Middle frontal gyrus (tissue), 1 donor: Measurements from ENCODE around the gene CCDC148.
"Not testable (repeated sequence)": the region's sequence is repeated elsewhere in the genome, so short reads cannot be mapped to it uniquely, and the experiment has no call there.

ENCODE experiments used
- DNase-seq: peaks from one replicate; pipeline ENCODE4 v3.0.0-alpha.2; 2015; ENCODE audit warnings: low spot score; ENCODE audit errors: extremely low spot score

CCDC148 gene

GRCh38 chr2:158297606-158298005 lies 158.9 kb downstream of the CCDC148 start:
- no peak for DNase-seq

DNA sequence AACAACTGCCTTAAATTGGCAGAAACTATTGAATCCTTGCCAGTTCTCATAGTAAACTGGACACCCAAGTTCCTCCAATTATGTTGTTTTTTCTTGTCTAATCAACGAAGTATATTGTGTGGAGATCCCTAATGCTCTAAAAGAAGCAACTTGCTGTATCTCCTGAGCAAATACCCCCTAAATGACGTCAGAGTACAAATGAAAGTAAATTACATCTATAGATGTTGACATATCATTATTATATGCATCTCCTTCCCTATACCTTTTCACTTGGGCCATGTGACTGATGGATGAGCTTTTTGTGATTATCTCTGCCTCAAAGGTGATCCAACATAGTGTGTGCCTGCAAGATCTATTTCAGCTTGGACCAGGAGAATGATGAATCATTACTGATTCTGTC lies 159.4 kb downstream of the CCDC148 start:
- no peak for DNase-seq

GRCh38 chr2:158293722-158294121 lies 162.8 kb downstream of the CCDC148 start:
- no peak for DNase-seq

DNA sequence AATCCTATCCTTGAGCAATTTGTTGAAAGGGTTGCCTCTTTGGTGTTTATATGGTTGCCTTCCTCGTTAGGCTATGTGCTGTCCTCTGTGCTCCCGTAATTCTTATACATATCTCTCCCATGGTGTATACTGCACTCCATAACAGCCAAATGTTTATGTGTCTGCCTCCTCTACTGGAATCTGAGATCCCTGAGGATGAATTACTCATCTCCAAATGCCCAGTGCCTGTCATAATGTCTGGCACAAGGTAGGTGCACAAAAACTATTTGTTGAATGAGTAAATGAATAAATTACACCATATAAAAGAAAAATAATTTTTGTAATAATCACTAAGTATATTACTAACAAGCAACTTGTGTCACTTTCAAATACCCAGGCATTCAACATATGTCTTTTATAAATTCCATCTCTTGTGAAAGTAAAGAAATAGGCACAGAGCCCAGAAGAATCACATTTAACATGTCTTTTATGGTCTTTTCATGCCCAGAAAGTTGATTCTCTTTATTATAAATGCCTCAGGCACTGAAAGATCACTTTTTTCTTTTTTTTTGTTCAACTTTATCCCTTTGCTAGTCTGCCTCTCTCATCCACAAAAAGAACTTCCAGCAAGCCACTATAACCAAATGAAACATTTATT lies 164.9 kb downstream of the CCDC148 start:
- DNase-seq = no peak

DNA sequence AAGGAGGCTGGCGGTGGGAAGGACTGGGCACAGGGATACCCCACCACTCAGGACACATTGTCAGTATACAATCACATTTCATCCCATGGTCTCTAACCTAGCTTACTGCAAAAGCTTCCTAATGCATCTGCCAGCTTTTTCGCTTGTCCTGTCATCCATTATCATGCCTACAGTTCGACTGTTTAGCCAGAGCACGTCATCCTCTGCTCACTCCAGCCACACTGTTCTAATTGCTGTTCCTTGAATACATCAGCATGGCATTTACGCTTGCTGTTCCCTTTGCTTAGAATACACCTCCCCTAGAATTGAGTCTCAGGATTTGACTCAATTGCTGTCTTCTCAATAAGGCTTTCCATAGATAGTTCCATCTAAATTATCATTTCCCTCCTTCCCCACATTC lies 166.3 kb downstream of the CCDC148 start:
- DNase-seq = no peak

DNA sequence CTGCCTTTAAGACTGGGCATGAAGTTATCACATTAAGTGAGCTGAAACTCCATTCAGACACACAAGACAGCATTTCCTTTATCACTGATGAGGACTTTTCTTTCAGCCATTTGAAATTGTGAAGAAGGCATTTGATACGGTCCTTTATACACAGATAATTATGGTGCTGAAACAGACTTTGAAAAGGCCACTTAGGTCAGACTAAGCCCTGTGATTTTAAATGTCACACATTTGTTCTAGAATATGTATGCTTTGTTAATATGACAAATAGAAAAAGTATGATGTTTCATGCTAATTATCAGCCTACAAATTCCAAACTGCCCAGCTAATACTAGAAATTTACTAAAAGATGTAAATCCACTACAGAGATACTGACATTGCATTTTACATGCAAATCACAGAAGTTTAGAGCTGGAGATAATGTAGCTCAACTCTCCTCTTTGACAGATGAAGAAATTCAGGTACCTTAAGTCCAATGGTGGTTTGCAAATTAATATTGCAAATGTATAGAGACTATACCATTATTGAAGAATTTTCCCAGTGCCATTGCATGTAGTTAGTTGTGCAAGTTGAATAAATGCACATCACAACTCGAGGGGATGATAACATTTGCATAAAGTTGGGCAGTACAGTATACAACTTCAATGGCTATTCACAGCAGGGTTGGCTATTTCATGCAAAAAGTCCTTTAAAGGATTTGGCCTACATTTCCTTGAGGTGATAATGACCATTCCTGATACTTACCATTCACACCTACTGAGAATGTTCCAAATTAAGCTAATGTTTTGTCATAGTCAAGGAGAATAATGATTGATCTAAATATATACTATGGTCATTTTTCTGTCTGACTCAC lies 179.7 kb downstream of the CCDC148 start:
- DNase-seq = no peak

- DNase-seq = no peak
Observed at GRCh38 chr2:158273791-158274190, 182.8 kb downstream of the CCDC148 start.

- DNase-seq = no peak
Observed at GRCh38 chr2:158270536-158270935, 186.0 kb downstream of the CCDC148 start.

DNA sequence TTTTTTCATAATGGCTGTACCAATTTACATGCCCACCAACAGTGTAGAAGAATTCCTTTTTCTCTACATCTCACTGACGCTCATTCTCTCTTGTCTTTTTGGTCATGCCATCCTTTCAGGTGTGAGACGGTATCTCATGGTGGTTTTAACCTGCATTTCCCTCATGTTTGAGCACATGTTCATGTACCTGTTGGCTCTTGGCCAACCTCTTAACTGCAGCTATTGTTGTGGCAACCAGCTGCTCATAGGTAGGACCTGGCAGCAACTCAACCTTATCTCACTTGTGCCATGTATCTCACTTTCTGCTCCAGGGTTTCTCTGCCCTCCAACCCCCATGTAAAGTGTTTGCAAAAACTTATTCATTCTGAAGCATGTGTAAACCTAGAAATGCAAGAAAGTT lies 187.4 kb downstream of the CCDC148 start:
- no peak for DNase-seq

- no peak for DNase-seq
Observed at GRCh38 chr2:158266111-158266510, 190.4 kb downstream of the CCDC148 start.

DNA sequence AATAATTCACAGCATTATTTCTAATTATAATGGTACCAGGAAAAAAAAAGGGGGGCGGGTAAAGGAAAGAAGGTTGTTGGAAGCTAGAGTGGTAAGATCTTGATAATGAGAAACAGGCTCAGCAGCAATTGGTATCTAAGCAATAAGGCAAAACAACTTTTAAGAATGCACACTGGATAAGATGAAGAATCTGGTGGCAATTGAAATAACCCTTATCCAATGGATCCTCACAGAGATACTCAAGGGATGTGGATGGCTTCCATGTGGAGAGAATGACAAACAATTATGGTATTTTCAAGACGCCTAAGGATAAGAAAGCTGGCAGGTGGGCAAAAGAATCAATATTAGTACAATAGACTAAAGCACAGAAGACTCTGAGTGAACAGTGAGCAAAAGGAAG lies 201.3 kb downstream of the CCDC148 start:
- no peak for DNase-seq

- DNase-seq = no peak
Observed at GRCh38 chr2:158253170-158253569, 203.4 kb downstream of the CCDC148 start.

DNA sequence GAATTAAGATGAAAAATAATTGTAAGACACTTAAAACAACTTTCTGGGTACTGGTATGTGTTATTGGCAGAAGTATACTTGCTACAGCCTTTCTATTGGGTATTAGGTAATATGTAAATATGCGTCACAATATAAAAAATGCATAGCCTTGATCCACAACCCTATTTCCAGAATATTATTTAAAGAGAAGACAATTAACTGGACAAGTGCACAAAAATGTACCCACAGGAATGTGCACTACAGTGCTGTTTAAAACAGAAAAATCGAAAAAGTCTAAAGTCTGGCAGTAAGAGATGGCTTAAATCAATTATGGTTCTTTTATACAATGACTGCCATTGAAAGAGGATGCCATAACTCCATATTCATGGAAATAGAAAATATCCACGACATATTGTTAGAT lies 205.2 kb downstream of the CCDC148 start:
- DNase-seq = no peak

GRCh38 chr2:158243392-158243791 lies 213.2 kb downstream of the CCDC148 start:
- no peak for DNase-seq

DNA sequence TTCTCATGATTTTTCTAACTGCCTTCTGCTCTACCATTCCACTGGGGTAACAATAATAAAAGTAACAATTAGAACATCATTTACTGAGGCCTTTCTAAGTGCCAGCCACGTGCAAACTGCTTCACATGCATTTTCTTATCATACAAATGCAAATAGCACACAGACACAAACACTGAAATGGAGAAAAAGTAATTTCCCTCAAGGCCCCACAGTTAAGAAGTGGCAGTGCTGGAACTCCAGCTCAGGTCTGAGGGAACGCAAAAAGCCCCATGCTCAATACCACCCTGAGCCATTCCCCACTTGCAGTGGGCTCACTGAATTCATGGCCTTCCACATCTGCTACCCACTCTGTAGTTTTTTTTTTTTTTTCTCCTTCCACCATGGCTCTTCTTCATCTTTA lies 214.3 kb downstream of the CCDC148 start:
- DNase-seq = no peak

DNA sequence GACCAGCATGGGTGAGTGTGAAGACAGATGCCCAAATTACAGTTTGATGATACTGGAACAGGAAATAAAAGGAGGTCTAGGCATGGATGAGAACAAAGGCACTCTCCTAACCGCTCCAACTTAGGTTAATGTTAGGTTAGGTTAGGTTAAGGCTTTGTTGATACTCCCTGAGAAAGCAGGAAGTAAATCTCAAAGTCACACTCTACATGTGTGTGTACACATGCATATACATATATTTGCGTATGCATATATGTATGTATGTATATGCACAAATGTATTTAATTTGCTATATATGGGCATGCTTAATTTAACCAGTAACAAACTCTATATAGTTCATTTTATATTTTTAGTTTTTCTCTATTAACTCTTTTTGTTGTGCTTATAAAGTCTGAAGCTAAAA lies 215.6 kb downstream of the CCDC148 start:
- no peak for DNase-seq

DNA sequence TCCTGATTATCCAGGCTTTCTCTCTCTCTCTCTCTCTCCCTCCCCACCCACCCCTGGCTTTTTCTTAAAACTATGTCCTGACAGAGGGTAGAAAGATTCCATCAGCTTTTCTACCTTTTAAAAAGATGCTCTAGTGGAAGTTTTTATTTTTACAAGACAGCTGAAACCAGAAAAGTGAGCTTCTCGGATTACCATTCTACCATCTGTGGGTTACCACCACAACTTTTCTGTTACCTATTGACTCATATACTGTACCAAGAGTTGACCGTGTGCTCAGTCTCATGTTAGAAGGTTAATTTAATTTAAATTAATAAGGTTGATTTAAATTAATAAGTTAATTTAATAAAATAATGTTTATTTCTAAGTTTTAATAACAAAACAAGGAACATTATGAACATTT lies 217.3 kb downstream of the CCDC148 start:
- no peak for DNase-seq

DNA sequence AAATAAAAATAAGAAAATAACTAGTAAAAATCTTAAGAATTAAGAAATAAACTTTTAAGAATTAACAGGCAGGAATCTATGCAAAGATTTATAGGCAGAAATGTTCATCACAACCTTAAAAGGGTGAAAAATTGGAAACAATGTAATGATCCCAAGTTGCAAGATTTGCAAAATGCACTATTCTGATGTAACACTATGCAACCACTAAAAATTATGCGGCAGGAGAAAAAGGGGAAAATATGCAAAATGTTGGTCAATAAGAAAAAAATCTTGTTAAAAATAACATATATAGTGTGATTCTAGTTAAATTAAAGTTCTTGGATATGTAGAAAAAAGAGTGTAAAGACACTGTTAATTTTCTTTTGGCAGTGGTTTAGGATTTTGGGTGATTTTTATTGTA lies 222.1 kb downstream of the CCDC148 start:
- no peak for DNase-seq

- no peak for DNase-seq
Observed at GRCh38 chr2:158232476-158232875, 224.1 kb downstream of the CCDC148 start.

DNA sequence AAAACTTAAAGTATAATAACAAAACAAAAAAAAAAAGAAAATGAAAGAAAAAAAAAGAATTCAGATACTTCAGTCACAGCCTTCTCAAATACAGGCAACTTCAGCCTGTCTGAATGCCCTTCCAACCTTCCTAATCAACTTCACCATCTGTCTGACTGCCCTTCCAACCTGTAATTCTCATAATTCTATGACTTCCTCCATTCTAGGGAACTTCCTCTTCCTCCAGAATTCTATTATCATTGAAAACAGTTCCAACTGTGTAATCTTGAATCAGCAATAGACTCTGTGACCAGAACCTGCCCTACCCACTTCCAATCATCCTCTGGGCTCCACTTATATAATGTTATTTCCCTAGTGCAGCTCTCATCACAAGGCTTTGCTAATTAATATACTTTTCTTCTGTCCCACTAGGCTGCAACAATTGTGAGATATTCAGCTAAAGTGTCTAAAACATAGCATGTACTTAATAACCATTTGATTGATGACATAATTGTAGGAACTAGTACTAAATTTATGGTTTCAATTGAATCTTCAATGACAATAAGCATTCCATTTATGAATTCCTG lies 227.5 kb downstream of the CCDC148 start:
- no peak for DNase-seq

DNA sequence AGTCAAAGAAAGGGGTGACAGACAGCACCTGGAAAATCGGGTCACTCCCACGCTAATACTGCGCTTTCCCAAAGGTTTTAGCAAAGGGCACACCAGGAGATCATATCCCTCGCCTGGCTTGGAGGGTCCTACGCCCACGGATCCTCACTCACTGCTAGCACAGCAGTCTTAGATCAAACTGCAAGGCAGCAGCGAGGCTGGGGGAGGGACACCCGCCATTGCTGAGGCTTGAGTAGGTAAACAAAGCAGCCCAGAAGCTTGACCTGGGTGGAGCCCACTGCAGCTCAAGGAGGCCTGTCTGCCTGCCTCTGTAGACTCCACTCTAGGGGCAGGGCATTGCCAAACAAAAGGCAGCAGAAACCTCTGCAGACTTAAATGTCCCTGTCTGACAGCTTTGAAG lies 233.5 kb downstream of the CCDC148 start:
- not testable (repeated sequence) for DNase-seq
